Measurements from ENCODE around the gene P2RX1.

Gene P2RX1

DNA sequence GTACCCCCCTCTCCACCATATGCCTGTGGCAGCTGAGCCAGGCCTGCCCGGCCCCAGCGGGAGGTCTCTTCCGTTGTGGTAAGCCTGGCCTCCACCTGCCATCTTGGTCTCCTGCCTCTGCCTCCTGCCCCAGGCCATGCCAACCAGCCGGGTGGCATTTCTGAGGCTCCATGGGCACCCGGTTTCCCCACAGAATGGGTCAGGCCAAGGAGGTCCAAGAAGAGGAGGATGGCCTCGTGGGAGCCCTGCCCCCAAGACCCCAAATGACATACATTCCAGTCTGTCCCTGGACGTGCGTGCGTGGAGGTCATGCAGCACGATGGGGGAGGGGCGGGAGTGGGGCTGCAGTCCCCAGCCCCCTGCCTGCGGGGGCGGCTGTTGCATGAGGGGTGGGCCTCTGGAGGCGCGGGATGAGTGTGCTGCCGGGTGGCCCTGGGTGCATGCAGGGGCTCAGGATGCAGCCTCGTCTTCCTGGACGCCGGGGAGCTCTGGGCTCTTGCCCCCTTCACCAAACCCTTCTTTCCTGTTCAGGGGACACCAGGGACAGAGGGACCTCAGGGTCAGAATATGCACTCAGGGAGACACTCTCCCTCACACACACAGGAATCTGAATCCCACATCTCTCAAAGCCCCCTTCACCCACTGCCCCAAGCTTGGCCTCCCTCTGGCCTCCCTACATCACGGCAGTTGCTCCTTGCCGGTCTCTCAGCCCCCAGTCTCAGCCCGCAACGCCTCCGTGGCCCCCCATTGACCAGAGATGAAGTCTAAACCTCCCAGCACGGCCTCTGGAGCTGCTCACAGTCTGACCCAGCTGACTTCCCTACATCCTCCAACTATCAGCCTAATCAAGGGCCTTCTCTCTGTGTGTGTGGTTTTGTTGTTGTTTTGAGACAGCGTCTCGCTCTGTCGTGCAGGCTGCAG lies 54.2 kb downstream of the P2RX1 start:
- H3K9me3 ChIP-seq (replicated peaks; ENCODE audit: insufficient read depth, low read length) = no peaks in the 10 kb centered on the region
- no peak overlapping the region for H3K9ac ChIP-seq (ENCODE audit: low read length)
- H3K27ac ChIP-seq (ENCODE audit: low read length) = no peak overlapping the region
- H4K20me1 ChIP-seq (ENCODE audit: insufficient read depth, low read length) = no peaks in the 10 kb centered on the region
- H3K27me3 ChIP-seq (replicated peaks; ENCODE audit: insufficient read depth, low read length) = no peaks in the 10 kb centered on the region
- no peak overlapping the region for H2AFZ ChIP-seq (ENCODE audit: low read length)
- H3K4me2 ChIP-seq (ENCODE audit: low read depth, low read length) = no peak overlapping the region
- H3K4me1 ChIP-seq (ENCODE audit: low read length) = no peaks in the 10 kb centered on the region
- TF ChIP-seq, protein P1, sequence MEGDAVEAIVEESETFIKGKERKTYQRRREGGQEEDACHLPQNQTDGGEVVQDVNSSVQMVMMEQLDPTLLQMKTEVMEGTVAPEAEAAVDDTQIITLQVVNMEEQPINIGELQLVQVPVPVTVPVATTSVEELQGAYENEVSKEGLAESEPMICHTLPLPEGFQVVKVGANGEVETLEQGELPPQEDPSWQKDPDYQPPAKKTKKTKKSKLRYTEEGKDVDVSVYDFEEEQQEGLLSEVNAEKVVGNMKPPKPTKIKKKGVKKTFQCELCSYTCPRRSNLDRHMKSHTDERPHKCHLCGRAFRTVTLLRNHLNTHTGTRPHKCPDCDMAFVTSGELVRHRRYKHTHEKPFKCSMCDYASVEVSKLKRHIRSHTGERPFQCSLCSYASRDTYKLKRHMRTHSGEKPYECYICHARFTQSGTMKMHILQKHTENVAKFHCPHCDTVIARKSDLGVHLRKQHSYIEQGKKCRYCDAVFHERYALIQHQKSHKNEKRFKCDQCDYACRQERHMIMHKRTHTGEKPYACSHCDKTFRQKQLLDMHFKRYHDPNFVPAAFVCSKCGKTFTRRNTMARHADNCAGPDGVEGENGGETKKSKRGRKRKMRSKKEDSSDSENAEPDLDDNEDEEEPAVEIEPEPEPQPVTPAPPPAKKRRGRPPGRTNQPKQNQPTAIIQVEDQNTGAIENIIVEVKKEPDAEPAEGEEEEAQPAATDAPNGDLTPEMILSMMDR (IDR thresholded peaks at IDR 0.05; ENCODE audit: low read length) = no peak
- TF ChIP-seq EZH2 (optimal IDR thresholded peaks at IDR 0.05; ENCODE audit: low read depth, low read length) (no peak), EZH2phosphoT487 (IDR thresholded peaks at IDR 0.05; ENCODE audit: low read length) (no peak)
- no peaks in the 10 kb centered on the region for H3K79me2 ChIP-seq (ENCODE audit: low read length)
- H3K4me3 ChIP-seq (ENCODE audit: low read length) = no peak overlapping the region
- H3F3A ChIP-seq (ENCODE audit: insufficient read depth, low read length) = no peaks in the 10 kb centered on the region
- no peak for DNase-seq
- H3K9me2 ChIP-seq (replicated peaks; ENCODE audit: insufficient read depth, low read length) = no peaks in the 10 kb centered on the region
- H3K36me3 ChIP-seq (replicated peaks; ENCODE audit: insufficient read depth, low read length) = no peaks in the 10 kb centered on the region

DNA sequence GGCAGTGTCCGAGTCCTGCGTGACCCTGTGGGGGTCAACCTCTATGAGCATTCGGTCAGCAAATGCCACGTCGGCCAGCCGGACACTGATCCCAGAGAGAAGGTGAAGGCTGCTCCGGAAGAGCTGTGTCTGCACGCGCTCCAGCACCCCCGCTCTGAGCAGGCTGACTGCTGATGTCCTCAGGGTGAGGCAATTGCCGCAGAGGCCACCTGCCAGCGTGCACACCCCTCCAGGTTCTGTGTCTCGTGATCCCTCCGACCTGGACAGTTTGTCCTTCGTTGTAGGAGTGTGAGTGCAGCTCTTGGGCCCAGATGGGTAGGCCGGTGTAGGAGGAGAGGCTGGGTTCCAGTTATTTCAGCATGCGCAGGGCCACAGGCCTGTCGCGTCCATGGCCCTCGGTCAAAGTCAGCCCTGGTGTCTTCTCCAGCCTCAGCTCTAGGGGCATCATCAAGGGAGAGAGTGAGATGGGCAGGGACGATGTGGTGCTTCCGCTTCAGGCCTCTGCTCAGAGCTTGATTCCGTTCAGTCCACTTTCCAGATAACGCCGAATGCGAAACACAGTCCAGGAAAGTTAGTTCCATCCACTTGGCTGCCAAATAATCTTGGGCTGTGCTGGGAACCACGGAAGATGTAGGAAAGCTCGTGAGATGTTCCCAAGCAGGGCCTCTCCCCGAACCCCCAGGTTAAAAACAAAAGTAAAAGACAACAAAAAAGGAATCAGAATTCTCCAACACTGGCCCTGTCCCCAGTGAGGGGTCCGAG lies 55.1 kb downstream of the P2RX1 start:
- Histone ChIP-seq H3K36me3 (replicated peaks; ENCODE audit: insufficient read depth, low read length) (no peaks in the 10 kb centered on the region), H3K4me2 (ENCODE audit: low read depth, low read length) (no peak overlapping the region), H3K4me3 (ENCODE audit: low read length) (no peak overlapping the region), H3K4me1 (ENCODE audit: low read length) (no peaks in the 10 kb centered on the region), H3K27me3 (replicated peaks; ENCODE audit: insufficient read depth, low read length) (no peaks in the 10 kb centered on the region), H3K79me2 (ENCODE audit: low read length) (no peaks in the 10 kb centered on the region), H3F3A (ENCODE audit: insufficient read depth, low read length) (no peaks in the 10 kb centered on the region), H3K27ac (ENCODE audit: low read length) (no peak overlapping the region), H2AFZ (ENCODE audit: low read length) (no peak overlapping the region), H3K9me2 (replicated peaks; ENCODE audit: insufficient read depth, low read length) (no peaks in the 10 kb centered on the region), H4K20me1 (ENCODE audit: insufficient read depth, low read length) (no peaks in the 10 kb centered on the region), H3K9me3 (replicated peaks; ENCODE audit: insufficient read depth, low read length) (no peaks in the 10 kb centered on the region), H3K9ac (ENCODE audit: low read length) (no peak overlapping the region)
- no peak for DNase-seq
- TF ChIP-seq EZH2phosphoT487 (IDR thresholded peaks at IDR 0.05; ENCODE audit: low read length) (no peak), EZH2 (optimal IDR thresholded peaks at IDR 0.05; ENCODE audit: low read depth, low read length) (no peak)
- TF ChIP-seq, protein P1 (IDR thresholded peaks at IDR 0.05; ENCODE audit: low read length) = no peak

DNA sequence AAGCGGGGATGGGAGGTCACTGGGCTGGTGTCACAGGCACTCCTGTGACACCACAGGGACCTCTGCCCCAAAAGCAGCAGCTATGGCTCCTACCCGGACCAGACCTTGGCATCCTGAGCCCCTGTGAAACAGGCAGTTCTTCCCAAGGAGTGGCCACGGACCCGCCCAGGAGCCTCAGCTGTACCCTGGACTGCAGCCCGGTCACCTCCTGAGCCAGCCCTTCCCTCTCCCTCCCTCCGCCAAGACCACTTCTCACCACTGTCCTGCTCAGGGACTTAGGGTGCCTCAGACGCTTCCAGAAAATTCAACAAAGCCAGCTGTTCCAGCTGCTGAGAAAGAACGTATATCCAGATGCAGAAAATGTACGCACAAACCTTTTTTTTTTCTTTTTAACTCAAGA lies 56.3 kb downstream of the P2RX1 start:
- H4K20me1 ChIP-seq (ENCODE audit: insufficient read depth, low read length) = no peaks in the 10 kb centered on the region
- H3K9me3 ChIP-seq (replicated peaks; ENCODE audit: insufficient read depth, low read length) = no peaks in the 10 kb centered on the region
- no peak overlapping the region for H3K27ac ChIP-seq (ENCODE audit: low read length)
- TF ChIP-seq EZH2 (optimal IDR thresholded peaks at IDR 0.05; ENCODE audit: low read depth, low read length) = no peak
- TF ChIP-seq EZH2phosphoT487 (IDR thresholded peaks at IDR 0.05; ENCODE audit: low read length) = no peak
- TF ChIP-seq, protein P1 (IDR thresholded peaks at IDR 0.05; ENCODE audit: low read length) = no peak
- no peaks in the 10 kb centered on the region for H3K36me3 ChIP-seq (replicated peaks; ENCODE audit: insufficient read depth, low read length)
- no peaks in the 10 kb centered on the region for H3F3A ChIP-seq (ENCODE audit: insufficient read depth, low read length)
- no peak overlapping the region for H3K4me3 ChIP-seq (ENCODE audit: low read length)
- no peak overlapping the region for H2AFZ ChIP-seq (ENCODE audit: low read length)
- H3K4me2 ChIP-seq (ENCODE audit: low read depth, low read length) = no peak overlapping the region
- no peaks in the 10 kb centered on the region for H3K9me2 ChIP-seq (replicated peaks; ENCODE audit: insufficient read depth, low read length)
- peaks cover 4% of the 10 kb centered on the region; the same call in 1 of the 2 replicates for H3K27me3 ChIP-seq (replicated peaks; ENCODE audit: insufficient read depth, low read length)
- H3K79me2 ChIP-seq (ENCODE audit: low read length) = no peaks in the 10 kb centered on the region
- no peaks in the 10 kb centered on the region for H3K4me1 ChIP-seq (ENCODE audit: low read length)
- no peak overlapping the region for H3K9ac ChIP-seq (ENCODE audit: low read length)
- DNase-seq = no peak

Data from MM.1S (cell line).